ENCODE measurements around the gene SLC35B1.
A peak's percentile ranks its signal among the peaks of the same experiment; 100 is the strongest.
"Not testable (repeated sequence)": the region's sequence is repeated elsewhere in the genome, so short reads cannot be mapped to it uniquely, and the experiment has no call there.

Gene SLC35B1

DNA sequence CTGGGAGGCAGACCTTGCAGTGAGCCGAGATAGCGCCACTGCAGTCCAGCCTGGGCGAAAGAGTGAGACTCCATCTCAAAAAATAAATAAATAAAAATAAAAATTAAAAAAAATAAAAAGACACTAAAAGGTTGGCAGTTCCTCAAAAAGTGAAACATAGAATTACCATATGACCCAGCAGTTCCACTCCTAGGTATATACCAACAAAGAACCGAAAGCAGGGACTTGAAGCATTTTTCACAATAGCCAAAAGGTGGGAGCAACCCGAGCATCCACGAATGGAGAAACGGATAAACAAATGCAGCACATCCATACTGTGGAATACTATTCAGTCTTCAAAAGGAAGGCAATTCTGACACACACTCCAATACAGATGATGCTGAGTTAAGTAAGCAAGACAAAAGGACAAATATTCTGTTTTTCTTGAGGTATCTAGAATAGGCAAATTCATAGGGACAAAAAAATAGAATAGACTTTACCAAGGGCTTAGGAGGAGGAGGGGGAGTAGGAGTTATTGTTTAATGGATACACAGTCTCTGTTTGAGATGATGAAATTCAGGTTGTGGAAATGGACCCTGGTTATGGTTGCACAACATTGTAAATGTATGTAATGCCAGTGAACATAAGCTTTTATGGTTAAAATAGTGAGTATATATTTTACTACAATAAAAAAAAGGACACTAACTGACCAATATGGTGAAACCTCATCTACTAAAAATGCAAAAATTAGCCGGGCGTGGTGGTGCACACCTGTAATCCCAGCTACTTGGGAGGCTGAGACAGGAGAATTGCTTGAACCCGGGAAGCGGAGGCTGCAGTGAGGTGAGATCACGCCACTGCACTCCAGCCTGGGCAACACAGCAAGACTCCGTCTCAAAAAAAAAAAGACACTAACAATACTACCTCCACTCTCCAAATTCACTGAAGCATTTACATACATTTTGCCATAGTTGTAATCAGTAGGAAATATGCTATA lies 27.0 kb upstream of the SLC35B1 start:
- DNase-seq: no peak

DNA sequence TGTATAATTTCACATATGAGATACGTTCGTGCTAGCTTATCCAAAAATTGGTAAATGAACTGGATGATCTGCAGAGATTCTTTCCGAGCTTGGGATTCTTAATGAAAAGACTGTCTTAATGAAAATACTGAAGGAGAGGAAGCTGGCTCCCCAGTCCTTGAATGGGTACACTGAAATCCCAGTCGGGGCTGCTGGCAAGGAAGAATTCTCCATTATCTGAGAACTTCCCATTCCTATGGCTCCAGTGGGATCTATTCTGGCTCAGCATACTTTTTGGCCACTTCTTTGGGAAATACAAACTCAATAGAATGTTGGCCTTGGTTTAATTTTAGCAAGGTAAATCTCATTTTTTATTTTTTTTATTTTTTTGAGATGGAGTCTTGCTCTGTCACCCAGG lies 23.7 kb upstream of the SLC35B1 start:
- no peak for DNase-seq

DNA sequence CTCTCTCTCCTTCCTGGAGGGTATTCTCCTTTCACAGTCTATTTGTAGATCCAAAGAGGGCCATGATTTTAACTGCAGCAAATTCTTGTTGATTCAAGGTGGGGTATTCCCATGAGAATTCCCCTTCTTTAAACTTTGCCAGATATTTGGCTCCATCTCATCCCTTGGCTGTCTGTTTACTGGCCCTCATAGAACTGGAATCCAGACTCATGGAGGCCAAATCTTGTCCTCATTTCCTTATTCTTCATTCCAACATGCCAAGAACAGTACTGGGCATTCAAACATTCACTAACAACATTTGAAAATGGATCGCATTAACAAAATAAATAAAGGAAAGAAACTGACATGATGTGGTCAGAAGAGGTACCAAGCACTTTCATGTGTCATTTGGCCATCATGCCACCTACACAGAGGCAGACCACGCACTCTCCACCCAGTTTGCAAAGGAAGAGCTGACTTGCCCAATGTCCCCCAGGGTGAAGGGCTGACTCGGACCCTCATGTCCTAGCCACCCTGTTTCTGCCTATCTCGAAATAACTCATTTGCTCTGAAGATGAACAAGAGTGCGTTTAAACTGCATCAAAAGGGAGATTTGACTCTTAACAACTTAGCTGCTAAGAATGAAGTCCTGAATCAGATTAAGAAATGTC lies 23.1 kb upstream of the SLC35B1 start:
- no peak for DNase-seq

DNA sequence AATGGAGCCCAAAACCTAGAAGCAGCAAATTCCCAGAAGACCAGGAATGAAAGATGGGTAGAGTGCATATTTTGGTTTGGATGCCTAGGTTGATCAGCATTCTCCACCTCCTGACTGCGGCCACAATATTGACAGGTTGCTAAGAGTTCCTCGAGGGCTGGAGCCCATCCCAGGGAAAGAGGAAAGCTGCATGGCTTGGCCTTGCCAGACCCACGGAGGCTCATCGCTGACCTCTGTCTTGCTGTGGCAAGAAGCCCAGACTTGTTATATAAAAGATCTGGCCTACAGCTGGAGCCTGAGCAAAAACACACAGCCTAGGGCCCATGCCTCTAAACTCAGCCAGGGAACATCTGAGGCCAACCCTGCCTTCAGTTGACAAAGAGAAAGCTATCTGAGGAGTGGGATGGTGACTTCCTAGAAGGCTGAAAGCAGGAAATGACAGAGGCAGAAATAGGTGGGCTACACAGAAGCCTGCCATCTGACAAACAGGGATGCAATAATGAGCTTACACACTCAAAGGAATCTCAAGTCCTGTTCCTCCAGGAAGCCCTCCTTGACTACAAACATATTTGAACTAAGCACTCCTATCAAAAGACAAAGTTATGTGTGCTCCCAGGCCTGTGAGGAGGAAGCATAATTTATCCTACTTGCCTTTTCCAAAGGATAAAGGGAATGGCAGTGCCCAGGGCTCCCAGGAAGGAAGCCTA lies 22.5 kb upstream of the SLC35B1 start:
- no peak for DNase-seq

DNA sequence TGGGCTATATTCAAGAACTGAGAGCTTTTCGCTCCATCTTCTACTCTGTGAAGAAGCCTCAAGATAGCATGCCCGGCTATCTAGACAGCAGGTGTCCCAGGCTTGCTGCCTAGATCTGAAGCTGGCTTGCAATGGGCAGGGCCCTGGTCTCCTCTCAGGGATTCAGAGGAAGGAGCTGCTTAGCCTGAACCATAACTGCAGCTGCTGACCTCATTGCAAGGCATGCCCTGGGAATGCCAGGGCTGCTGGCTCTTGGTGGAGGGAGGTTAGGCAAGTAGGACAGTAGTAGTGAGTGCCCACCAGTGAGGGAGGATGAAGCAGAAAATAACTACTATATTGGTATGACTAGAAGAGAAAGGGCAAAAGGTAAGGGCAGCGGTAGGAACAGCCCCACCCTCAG lies 21.3 kb upstream of the SLC35B1 start:
- DNase-seq: no peak

DNA sequence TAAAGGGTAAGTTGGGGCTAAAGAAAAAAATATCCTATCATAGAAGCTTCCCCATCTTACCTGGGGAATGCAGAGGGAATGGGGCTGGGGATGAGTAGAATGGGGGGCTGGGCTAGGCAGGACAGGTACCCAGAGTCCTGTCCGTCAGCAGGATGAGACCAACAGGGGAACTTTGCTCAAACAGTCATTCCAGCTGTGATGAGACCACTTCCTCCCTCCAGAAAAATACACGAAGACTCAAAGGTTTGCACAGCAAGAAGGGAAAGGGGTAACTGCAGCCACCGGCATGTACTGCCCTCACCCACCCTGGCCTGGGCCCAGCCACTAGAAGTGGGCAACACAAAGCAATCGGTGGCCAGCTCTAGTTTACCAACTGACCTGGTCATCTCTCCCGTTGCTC lies 20.7 kb upstream of the SLC35B1 start:
- no peak for DNase-seq

DNA sequence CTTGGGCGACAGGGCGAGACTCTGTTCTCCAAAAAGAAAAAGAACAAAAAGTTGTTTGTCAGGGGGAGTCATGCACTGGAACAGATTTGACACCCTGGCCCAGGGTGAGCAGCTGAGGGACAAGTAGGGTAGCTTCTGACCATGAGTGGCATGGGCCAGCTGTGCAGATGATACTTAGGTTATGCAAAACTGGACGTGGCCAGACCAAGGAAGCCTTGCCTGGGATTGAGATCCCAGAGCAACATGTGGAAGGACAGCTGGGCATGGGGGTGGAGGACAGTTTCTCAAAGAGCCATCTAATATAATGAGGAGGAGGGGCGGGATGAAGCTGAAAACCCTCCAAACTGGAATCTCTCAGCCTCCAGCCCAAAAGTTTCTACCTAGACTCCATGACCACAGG lies 19.6 kb upstream of the SLC35B1 start:
- DNase-seq: no peak

DNA sequence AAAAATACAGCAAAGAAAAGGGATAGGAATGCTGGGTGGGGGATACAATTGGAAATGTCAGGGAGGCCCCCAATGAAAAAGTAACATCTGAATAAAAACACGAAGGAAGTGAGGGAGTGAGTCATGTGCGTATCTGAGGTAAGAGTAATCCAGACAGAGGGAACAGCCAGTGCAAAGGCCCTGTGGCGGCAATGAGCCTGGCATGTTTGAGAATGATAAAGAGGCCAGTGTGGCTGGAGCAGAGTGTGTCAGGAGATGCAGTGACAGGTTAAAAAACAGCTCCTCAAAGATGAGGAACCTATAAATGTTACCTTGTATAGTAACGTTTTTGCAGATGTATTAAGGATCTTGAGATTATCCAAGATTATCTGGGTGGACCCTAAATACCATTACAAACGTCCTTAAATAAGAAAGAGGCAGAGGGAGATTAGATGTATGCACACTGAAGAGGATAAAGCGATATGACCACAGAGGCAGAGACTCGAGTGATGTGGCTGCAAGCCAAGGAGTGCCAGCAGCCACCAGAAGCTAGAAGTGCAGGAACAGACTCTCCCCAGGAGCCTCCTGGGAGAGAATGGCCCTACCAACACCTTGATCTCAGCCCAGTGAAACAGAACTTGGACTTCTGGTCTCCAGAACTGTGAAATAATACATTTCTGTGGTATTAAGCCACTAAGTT lies 17.8 kb upstream of the SLC35B1 start:
- no peak for DNase-seq

DNA sequence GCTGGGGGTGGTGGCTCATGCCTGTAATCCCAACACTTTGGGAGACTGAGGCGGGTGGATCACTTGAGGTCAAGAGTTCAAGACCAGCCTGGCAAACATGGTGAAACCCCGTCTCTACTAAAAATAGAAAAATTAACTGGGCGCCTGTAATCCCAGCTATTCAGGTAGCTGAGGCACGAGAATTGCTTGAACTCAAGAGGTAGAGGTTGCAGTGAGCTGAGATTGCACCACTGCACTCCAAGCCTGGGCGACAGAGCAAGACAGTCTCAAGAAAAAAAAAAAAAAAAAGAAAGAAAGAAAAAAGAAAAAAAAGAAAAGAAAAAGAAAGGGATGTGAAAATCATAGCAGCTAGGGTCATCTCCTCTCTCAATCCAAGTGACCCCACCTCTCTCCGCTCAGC lies 16.8 kb upstream of the SLC35B1 start:
- DNase-seq: not testable (repeated sequence)

DNA sequence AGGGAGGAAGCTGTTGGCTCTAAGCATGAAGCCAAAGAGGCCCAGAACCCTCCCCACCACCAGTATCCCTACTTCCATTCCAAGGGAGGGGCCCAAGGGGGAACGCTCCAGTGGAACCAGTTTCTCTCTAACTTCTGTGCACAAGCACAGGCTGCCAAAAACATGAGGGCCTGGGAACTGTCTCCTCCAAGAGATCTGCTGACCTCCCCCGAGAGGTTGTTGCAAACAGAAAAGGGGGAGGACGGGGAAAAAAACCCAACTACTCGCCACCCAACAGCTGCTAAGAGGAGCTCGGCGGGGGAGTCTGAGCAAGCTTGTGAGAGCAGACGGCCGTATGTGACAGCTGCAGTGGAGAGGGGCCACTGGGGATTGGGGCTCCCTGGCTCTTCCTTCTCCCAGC lies 15.7 kb upstream of the SLC35B1 start:
- no peak for DNase-seq

DNA sequence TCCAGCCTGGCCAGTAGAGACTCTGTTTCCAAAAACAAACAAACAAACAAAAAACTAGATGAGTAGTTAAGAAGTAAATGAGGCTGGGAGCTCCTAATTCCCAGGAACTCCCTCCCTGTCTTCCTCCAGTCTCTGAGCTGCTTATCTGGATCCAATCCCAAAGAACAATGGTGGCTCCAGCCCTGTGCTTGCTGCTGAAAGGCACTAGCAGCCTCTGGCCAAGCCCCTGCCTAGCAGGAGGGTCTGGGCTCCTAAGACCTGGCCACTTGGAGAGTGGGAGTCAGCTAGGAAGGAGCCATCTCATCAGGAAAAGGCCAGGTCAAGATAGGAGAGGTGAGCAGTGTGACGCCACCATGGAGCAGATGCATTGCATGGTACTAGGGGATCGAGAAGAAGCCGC lies 14.3 kb upstream of the SLC35B1 start:
- DNase-seq: no peak

DNA sequence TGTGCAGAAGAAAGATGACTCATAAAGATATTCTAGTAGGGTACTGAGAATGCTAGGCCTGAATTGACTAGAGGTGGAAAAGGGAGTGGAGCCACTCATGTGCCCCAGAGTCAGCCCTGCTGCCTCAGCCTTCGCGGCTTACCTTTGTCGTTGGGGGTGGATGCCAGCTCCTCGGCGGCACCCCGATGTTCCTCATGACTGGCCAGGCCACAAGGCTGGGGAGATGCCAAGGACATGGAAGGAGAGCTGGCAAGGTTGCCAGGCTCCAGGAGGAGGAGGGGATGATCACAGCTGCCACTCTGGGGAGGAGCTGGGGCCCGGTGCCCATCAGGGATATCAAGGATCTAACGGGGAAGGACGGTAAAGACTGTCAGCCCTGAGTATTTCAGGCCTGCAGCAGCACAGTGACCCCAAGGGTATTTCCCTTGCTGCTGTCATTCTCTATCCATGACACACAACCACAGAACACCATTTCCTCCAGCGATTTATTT lies 9.7 kb upstream of the SLC35B1 start:
- DNase-seq: peak; percentile 43 to 49

DNA sequence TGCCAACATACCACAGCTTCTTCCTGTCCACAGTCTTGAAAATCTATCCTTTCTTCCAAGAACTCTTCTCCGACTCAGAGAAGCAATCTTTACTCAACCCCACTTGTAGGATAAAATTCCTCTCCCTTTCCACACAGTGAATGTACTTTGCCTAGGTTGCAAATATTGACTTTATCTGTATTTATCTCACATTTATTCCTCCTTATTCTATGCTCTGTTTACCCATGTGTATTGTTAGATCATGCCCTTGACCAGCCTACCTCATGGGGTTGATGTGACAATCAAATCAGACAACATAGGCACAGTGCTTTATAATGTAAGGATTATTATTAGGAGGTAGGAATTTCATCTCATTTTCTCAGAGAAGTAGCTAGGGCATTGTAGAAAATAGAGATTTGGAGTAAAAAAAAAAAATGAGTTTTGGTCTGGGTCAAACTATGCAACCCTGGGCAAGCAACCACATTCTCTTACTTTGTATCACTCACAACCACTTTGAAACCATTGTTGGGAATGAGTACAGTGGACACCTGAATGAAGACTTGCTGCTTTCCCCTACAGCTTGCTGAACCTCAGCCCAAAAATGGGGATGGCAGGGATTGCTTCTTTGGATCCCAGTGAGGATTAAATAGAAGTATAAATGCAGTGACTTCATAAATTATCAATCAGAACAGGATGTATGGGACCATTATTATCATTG lies 9.1 kb upstream of the SLC35B1 start:
- DNase-seq: no peak

DNA sequence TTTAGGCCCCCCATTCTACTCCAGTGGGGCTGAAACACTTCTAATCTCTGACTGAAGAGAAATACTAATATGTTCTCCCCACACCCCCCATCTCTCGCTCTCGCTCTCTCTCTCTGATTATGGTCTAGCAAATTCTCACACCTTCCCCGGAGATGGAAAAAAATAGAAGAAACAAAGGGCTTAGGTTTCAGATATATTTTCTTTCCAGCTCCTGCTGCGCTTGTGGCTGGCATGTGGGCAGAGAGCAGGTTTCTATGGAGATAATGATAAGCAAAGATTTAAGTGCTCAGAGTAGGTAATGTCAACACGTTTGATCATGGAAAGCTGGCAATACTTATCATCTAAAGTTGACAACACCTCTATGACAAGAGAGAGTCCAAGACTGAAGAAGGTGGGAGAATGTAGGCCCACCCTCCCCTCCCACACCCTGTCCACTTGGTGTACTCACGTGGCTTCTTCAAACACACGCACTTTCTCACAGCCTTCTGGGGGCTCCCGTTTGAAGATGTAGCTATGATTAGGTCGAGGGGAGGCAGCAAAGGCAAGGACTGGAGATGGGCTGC lies 8.0 kb upstream of the SLC35B1 start:
- peak; percentile 52 to 56 for DNase-seq

DNA sequence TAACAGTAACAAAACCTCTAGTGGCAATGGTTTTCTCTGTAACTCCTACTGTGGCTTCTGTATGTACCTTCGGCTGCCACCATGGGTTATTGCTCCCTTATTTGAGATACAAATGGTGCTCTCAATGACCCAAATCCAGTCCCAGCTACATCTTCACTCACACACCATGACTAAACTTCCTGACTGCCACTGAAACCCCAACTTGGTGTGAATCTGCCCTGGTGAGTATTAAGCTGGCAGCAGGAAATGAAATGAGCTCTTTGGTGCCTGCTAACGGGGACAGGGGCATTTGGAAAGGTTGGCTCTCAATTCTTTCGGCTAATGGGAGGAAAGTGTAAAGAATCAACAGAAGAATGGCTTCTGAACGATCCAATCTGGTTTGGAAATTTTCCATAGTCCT lies 7.5 kb upstream of the SLC35B1 start:
- peak; percentile 27 to 41 for DNase-seq

DNA sequence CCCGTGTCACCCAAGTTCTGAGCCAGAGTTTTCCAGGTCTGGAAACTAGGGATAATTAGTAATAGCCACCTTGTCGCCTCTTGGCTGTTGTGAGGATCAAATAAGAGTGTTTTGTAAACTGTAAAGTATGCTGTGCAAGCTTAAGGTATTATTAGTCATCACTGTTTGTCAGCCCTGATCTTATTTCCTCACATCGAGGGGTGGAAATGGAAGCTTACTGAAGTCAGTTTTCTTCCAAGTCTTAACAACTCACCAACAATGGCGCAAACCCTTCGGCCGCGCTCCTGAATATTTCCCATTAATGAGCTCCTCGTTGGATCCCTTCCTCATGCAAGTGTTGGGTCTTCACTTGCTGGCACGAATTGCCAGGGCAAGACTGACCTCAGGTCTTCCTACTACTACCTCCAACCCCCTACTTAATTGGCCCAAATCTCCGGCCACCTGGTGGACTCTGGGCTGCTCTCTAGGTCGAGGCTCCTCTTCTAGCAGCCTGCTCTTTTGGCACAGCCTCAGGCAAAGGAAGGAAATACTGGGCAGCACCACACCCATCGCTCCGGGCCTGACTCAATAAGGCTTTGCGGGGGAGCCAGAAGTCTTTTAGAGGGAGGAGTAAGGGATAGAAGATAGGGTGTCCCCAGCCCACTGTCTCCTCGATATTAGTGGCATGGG lies 885 bp upstream of the SLC35B1 start:
- peak in 1 of 2 donors; percentile 43 for DNase-seq

DNA sequence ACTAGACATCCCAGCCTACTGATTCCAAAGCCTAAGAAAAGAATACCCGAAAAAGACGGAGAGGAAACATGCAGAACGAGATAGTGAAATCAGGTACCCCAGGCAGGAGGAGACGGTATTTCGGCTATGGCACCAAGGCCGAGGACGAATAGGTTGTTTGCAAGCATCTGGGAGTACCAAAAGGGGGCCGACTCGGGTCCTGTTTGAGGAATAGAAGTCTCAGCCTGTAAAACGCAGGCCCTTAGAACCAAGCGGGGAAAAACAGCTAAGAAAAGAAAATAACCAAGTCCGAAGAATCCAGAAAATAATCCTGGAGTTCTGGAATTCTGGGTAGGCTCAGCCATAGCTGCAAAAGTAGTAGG lies 537 bp downstream of the SLC35B1 start:
- DNase-seq: peak; percentile 21 to 40

DNA sequence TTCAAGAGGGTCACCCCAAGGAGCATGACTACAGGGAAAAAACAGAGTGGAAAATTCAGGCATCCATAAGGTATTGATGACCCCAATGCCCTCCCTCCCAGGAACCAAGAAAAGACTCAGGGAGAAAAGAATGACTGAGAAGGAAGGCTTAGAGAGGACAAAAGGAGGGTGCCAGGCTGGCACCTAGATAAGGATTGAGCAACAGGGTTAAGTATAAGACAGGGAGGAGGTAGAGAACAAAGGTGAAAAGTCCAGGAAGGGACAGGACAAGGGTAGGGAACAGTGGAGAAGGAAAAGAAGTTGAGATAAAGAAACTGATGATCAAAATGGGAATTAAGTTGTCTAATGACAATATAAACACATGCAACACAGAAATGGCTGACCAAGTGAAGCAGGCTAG lies 2.5 kb downstream of the SLC35B1 start:
- DNase-seq: no peak

DNA sequence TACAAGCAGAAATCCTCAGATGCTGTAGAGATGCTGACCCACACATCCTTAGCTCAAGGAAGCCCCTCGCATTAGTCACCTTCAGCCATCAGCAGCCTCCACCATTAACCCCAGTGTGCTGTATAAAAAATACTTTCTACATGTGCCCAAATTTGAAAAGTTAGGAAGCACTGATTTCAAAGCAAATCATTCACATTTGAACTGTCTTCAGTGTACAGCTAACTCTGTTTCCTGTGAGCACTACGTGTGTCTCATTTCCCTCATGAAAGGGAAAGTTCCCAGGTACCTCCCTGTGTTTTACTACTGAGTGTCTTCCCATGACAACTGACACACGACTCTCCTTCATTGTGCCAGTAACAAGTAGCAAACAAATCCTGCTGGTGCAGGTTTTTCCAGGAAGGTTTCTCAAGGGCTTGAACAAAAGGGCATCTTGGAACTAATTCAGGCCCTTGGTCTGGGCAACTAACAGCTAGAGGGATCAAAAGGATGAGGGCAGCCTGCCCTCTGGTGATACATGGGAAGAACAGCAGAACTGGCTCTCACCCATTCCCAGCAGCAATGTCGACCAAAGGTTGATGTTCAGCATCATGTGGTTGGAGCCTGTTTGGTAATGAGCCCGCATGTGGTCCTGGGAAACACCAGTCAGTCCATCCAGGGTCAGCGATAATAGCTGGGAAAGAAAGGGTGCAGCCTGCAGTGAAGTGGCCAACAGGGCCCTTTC lies 4.0 kb downstream of the SLC35B1 start:
- DNase-seq: no peak

DNA sequence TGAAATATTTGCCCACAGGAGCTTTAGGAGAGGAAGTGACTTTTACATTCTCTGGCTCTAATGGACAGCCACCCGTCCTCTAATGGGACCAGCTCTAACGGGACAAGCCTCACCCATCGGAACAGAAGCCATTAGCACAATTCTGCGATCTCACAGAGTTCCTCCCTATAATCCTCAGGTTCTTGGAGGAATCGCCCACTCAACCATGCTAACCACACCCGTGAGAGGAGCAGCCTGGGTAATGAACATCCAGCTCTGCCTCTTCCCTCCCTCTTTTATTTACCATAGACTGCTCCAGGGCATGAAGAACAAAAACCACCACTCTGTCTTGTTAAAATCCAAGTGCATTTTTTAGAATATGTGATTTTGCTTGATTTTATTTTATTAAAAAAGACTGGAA lies 6.8 kb downstream of the SLC35B1 start:
- DNase-seq: no peak

Data from stimulated activated CD4-positive, alpha-beta T cell treated with anti-CD3 and anti-CD28 coated beads, Interleukin-2, amount 100 ng/mL, for 24 hours (primary cell).